ENCODE data around the gene ADI1. TPM values are rescaled to one million over a fixed set of nuclear protein-coding genes. Genes with fewer than 3 reads are reported as not detected.

ADI1 gene
- total and polyA plus RNA-seq, 2 of the 8 experiments (the other 6 are each of a cell fraction or from before 2014, with no cell fraction given) = 12.2 to 40.2 TPM

- Histone ChIP-seq H2BK12ac (ENCODE audit: low read depth, low read length) (no peak overlapping the region), H4K5ac (ENCODE audit: insufficient read length, low read depth, low read length) (no peak overlapping the region), H3K27ac (ENCODE audit: low read depth, low read length) (no peak overlapping the region), H2AK5ac (ENCODE audit: low read depth, low read length) (no peak overlapping the region), H4K20me1 (replicated peaks in 1 of 2; ENCODE audit: control insufficient read depth in 1 of 2, insufficient read depth in 2 of 2, low read length in 2 of 2) (peaks cover 2 to 8% of the 10 kb centered on the region in 2 experiments), H2BK20ac (ENCODE audit: low read length) (no peak overlapping the region), H2BK120ac (replicated peaks; ENCODE audit: low read depth, low read length) (no peak overlapping the region), H3K27me3 (replicated peaks in 1 of 4; ENCODE audit: control insufficient read depth in 3 of 4, extremely low read depth in 1 of 4, insufficient read depth in 3 of 4, low read length in 3 of 4) (no peaks in the 10 kb centered on the region), H2BK5ac (ENCODE audit: low read depth, low read length) (no peak overlapping the region), H3K4me3 (ENCODE audit: extremely low read depth in 1 of 4, insufficient read depth in 2 of 4, low read depth in 3 of 4, low read length in 4 of 4) (no peak overlapping the region), H3K9ac (replicated peaks in 1 of 4; ENCODE audit: extremely low read depth in 1 of 4, low read depth in 3 of 4, low read length in 3 of 4) (no peak overlapping the region), H3K56ac (replicated peaks; ENCODE audit: insufficient read length, low read depth, low read length) (no peak overlapping the region), H3K36me3 (ENCODE audit: control insufficient read depth in 2 of 4, insufficient read depth in 4 of 4, low read length in 3 of 4) (peaks cover 47 to 94% (median 79%) of the 10 kb centered on the region in 4 experiments), H3K14ac (ENCODE audit: insufficient read length) (no peak overlapping the region), H3K4ac (replicated peaks; ENCODE audit: insufficient read length, low read depth, low read length) (no peak overlapping the region), H3K4me1 (replicated peaks in 1 of 4; ENCODE audit: control insufficient read depth in 3 of 4, insufficient read depth in 4 of 4, low read length in 3 of 4) (no peaks in the 10 kb centered on the region), H3K79me1 (ENCODE audit: low read depth, low read length) (peaks cover 5% of the 10 kb centered on the region; the same call in 1 of the 2 replicates), H4K8ac (ENCODE audit: extremely low read depth, insufficient read depth, low read length) (no peak overlapping the region), H3K23me2 (ENCODE audit: low read depth, low read length) (no peaks in the 10 kb centered on the region; the same call in 1 of the 2 replicates), H2BK15ac (ENCODE audit: low read length) (no peak overlapping the region), H3K9me3 (ENCODE audit: insufficient read depth in 2 of 2, low read depth in 1 of 2, low read length in 1 of 2) (no peaks in the 10 kb centered on the region), H3K79me2 (ENCODE audit: control insufficient read depth in 1 of 2, insufficient read depth in 2 of 2, low read length in 2 of 2) (peaks cover 0 to 6% of the 10 kb centered on the region in 2 experiments; a peak in 2 of 4 replicates), H3K18ac (ENCODE audit: extremely low read depth, low read length) (no peak overlapping the region), H3K23ac (ENCODE audit: insufficient read length) (no peak overlapping the region), H3K4me2 (ENCODE audit: insufficient read depth in 1 of 2, low read depth in 2 of 2, low read length in 2 of 2) (no peak overlapping the region), H4K91ac (replicated peaks; ENCODE audit: insufficient read length, low read length) (no peak overlapping the region), H2AFZ (ENCODE audit: low read length) (no peak overlapping the region)
- FAIRE-seq (no peak), DNase-seq (ENCODE audit: low read depth in 1 of 2, low spot score in 2 of 2) (no peak)
- 94% methylated on average over 10 of the region's 10 CpGs; no CpG with 5 or more reads in 1 of the 2 experiments for WGBS, 2 experiments (ENCODE audit: extremely low coverage in 1 of 2, insufficient coverage in 1 of 2, insufficient read length in 1 of 2, insufficient replicate concordance in 2 of 2, low coverage in 1 of 2, low lambda C conversion rate in 2 of 2, missing lambda C conversion rate in 1 of 2)
- POLR2A ChIA-PET (ENCODE audit: partially characterized antibody) = interaction anchor here (1.4 to 4.3 kb wide), 4 partner anchors 11 to 38 kb away, joined by 3 to 35 read pairs (median 4); partner anchors contain the start of gene RNASEH1
- CTCF ChIA-PET (ENCODE audit: partially characterized antibody) = interaction anchor here (1.0 to 1.2 kb wide), 2 partner anchors 22 to 106 kb away, joined by 3 to 4 read pairs; no protein-coding TSS in a partner anchor
- no peak for TF ChIP-seq JUND (IDR thresholded peaks at IDR 0.05; ENCODE audit: low read length)
Observed at GRCh38 chr2:3545788-3546478, 26.6 kb upstream of the ADI1 start.

Data from H1 (cell line).